Vagina (tissue), 2 donors: ENCODE measurements around the gene GRIFIN. TPM values are rescaled to one million over a fixed set of nuclear protein-coding genes. Genes with fewer than 3 reads are reported as not detected.
"Not testable (repeated sequence)": the region's sequence is repeated elsewhere in the genome, so short reads cannot be mapped to it uniquely, and the experiment has no call there.

Source experiments
- DNase-seq, 2 donors: peaks; one replicate each; pipeline ENCODE4 v3.0.0-alpha.2; 2017; ENCODE audit errors: extremely low spot score in 2 of 2
- H3K27ac ChIP-seq: fragments of 200-600 bp; sonication (generic); one replicate; pipeline ENCODE4 v1.5.1; 2019
- H3K27me3 ChIP-seq: fragments of 200-600 bp; sonication (generic); one replicate; pipeline ENCODE4 v1.5.1; 2019
- H3K36me3 ChIP-seq, 2 donors: fragments of 200-600 bp; sonication (generic); one replicate each; pipeline ENCODE4 v1.5.1; 2017 to 2019
- H3K4me1 ChIP-seq: fragments of 200-600 bp; sonication (generic); one replicate; pipeline ENCODE4 v1.5.1; 2019
- H3K4me3 ChIP-seq, 2 donors: fragments of 200-600 bp; sonication (generic); 1 replicate in 1 of 2; 2 replicates in 1 of 2; pipeline ENCODE4 v1.5.1; 2016 to 2019
- H3K9me3 ChIP-seq: fragments of 200-600 bp; sonication (generic); one replicate; pipeline ENCODE4 v1.5.1; 2019
- POLR2A ChIP-seq, 2 donors: fragments of 450-650 bp; IDR thresholded peaks; one replicate each; pipeline ENCODE4 v1.6.1; 2017; ENCODE audit warnings: antibody characterized with exemption in 2 of 2, mild to moderate bottlenecking in 2 of 2, moderate library complexity in 2 of 2
- POLR2AphosphoS5 ChIP-seq, 2 donors: sonication (generic); formaldehyde crosslinking; IDR thresholded peaks; one replicate each; pipeline ENCODE4 v1.9.0; 2017; ENCODE audit warnings: antibody characterized with exemption in 2 of 2, mild to moderate bottlenecking in 2 of 2, low read depth in 1 of 2; ENCODE audit not compliant: insufficient read depth in 1 of 2
- intact Hi-C: fragments of 100-400 bp; cut with DNase I; formaldehyde crosslinking; loops from one replicate; pipeline ENCODE4 v1.15.1; 2023
- total RNA-seq: library from RNA; depleted of rRNA; stranded (reverse); fragments of >200 nt; gene quantifications from one replicate; pipeline ENCODE4 v1.2.3, GENCODE V29; 2016
- TF ChIP-seq, protein P1 (sequence below), 3 experiments: fragments of 450-650 bp in 2 of 3; fragments of 200-600 bp in 1 of 3; sonication (generic) in 1 of 3; IDR thresholded peaks; one replicate each; pipeline ENCODE4 v1.5.1; 2017 to 2019; ENCODE audit warnings: antibody characterized with exemption in 3 of 3, mild to moderate bottlenecking in 2 of 3, moderate library complexity in 2 of 3

Gene GRIFIN
- total RNA-seq, 1 donor from 2014 or later, result not detected

DNA sequence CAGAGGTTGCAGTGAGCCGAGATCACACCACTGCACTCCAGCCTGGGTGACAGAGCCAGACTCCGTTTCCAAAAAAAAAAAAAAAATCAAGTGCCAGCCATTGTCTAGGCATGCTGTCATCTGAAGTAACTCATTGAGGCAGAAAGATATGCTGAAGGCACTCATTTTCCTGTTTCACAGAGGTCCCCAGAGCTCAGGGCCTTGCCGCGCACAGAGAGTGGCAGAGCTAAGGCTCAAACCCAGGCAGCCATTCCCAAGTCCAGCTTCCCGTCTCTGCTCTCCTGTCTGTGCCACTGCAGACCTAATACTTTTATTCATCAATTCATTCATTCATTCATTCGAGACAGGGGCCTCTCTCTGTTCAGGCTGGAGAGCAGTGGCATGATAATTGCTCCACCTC, 3.5 kb downstream of the GRIFIN start:
- Histone ChIP-seq H3K9me3 (no peaks in the 10 kb centered on the region), H3K27ac (no peak overlapping the region), H3K36me3 (no peaks in the 10 kb centered on the region), H3K4me3 (no peak overlapping the region), H3K4me1 (peaks cover 16% of the 10 kb centered on the region), H3K27me3 (no peaks in the 10 kb centered on the region)
- no peak for TF ChIP-seq POLR2AphosphoS5 (IDR thresholded peaks at IDR 0.05; ENCODE audit: insufficient read depth in 1 of 2, low read depth in 1 of 2)
- no peak for TF ChIP-seq POLR2A (IDR thresholded peaks at IDR 0.05)
- TF ChIP-seq, protein P1, sequence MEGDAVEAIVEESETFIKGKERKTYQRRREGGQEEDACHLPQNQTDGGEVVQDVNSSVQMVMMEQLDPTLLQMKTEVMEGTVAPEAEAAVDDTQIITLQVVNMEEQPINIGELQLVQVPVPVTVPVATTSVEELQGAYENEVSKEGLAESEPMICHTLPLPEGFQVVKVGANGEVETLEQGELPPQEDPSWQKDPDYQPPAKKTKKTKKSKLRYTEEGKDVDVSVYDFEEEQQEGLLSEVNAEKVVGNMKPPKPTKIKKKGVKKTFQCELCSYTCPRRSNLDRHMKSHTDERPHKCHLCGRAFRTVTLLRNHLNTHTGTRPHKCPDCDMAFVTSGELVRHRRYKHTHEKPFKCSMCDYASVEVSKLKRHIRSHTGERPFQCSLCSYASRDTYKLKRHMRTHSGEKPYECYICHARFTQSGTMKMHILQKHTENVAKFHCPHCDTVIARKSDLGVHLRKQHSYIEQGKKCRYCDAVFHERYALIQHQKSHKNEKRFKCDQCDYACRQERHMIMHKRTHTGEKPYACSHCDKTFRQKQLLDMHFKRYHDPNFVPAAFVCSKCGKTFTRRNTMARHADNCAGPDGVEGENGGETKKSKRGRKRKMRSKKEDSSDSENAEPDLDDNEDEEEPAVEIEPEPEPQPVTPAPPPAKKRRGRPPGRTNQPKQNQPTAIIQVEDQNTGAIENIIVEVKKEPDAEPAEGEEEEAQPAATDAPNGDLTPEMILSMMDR (IDR thresholded peaks at IDR 0.05), result no peak
- intact Hi-C loops, result loop anchor here (10.0 kb wide), 1 partner anchor 212 kb away; the partner anchor contains the start of gene AMZ1
- DNase-seq, result no peak

GRCh38 chr7:2471396-2471795, 4.8 kb downstream of the GRIFIN start:
- Histone ChIP-seq H3K9me3 (no peaks in the 10 kb centered on the region), H3K4me1 (peaks cover 16% of the 10 kb centered on the region), H3K4me3 (no peak overlapping the region), H3K36me3 (no peaks in the 10 kb centered on the region), H3K27me3 (no peaks in the 10 kb centered on the region), H3K27ac (no peak overlapping the region)
- DNase-seq, result no peak
- intact Hi-C loops, result loop anchor here (10.0 kb wide), 1 partner anchor 213 kb away; the partner anchor contains the start of gene AMZ1
- TF ChIP-seq POLR2AphosphoS5 (IDR thresholded peaks at IDR 0.05; ENCODE audit: insufficient read depth in 1 of 2, low read depth in 1 of 2) (no peak), POLR2A (IDR thresholded peaks at IDR 0.05) (no peak)
- TF ChIP-seq, protein P1 (IDR thresholded peaks at IDR 0.05), result no peak

DNA sequence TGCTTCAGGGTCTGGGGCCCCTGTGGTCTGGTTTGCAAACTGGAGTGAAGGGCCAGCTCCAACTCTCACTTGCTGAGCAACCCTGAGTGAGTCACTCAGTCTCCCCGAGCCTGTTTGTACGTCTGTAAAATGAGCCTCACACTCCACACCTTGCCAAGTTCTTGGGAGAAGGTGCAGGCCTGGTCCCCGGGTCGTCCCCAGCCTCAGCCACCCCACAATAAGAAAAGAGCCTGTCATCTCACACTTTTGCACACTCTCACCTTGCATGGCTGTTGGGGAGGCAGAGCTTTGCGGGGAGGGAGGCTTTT, 5.2 kb downstream of the GRIFIN start:
- no peaks in the 10 kb centered on the region for H3K36me3 ChIP-seq
- H3K4me1 ChIP-seq, result peaks cover 16% of the 10 kb centered on the region
- H3K27me3 ChIP-seq, result no peaks in the 10 kb centered on the region
- DNase-seq, result no peak
- H3K9me3 ChIP-seq, result no peaks in the 10 kb centered on the region
- H3K27ac ChIP-seq, result no peak overlapping the region
- no peak for TF ChIP-seq POLR2AphosphoS5 (IDR thresholded peaks at IDR 0.05; ENCODE audit: insufficient read depth in 1 of 2, low read depth in 1 of 2)
- TF ChIP-seq, protein P1 (IDR thresholded peaks at IDR 0.05), result no peak
- no peak for TF ChIP-seq POLR2A (IDR thresholded peaks at IDR 0.05)
- intact Hi-C loops, result loop anchor here (10.0 kb wide), 1 partner anchor 214 kb away; the partner anchor contains the start of gene AMZ1
- no peak overlapping the region for H3K4me3 ChIP-seq

GRCh38 chr7:2470204-2471021, 5.8 kb downstream of the GRIFIN start:
- intact Hi-C loops, result loop anchor here (10.0 kb wide), 1 partner anchor 214 kb away; the partner anchor contains the start of gene AMZ1

DNA sequence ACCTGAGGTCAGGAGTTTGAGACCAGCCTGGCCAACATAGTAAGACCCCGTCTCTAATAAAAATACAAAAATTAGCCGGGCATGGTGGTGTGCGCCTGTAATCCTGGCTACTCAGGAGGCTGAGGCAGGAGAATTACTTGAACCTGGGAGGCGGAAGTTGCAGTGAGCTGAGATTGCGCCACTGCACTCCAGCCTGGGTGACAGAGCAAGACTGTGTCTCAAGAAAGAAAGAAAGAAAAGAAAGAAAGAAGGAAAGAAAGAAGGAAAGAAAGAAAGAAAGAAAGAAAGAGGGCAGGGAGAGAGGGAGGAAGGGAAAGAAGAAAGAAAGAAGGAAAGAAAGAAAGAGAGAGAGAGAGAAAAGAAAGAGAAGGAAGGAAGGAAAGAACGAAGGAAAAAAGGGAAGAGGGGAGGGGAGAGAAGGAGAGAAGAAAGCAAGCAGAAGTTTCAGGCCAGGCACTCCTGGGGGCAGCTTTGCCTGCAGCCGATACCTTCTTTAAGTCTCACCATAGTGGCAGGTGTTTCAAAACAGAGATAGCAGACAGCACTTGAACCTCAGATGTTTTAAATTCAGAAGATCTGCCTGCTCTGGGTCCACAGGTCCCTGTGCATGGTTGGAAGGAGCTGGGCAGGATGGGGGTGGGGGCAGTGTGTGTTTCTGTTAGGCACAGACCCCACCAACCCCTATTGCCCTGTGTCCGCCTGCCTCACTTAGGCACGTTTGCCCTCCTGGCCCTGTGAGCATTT, 6.6 kb downstream of the GRIFIN start:
- peaks cover 16% of the 10 kb centered on the region for H3K4me1 ChIP-seq
- intact Hi-C loops, result loop anchor here (10.0 kb wide), 1 partner anchor 215 kb away; the partner anchor contains the start of gene AMZ1
- not testable (repeated sequence) for H3K27ac ChIP-seq, H3K4me3 ChIP-seq, H3K9me3 ChIP-seq, DNase-seq, H3K27me3 ChIP-seq, H3K36me3 ChIP-seq

More at GRCh38 chr7:2470204-2471021, 5.8 kb downstream of the GRIFIN start:
- DNase-seq, result no peak
- no peaks in the 10 kb centered on the region for H3K9me3 ChIP-seq
- no peaks in the 10 kb centered on the region for H3K27me3 ChIP-seq
- H3K4me3 ChIP-seq, result no peak overlapping the region
- peaks cover 16% of the 10 kb centered on the region for H3K4me1 ChIP-seq
- TF ChIP-seq POLR2AphosphoS5 (IDR thresholded peaks at IDR 0.05; ENCODE audit: insufficient read depth in 1 of 2, low read depth in 1 of 2) (no peak), POLR2A (IDR thresholded peaks at IDR 0.05) (no peak)
- TF ChIP-seq, protein P1 (IDR thresholded peaks at IDR 0.05), result no peak
- H3K36me3 ChIP-seq, result no peaks in the 10 kb centered on the region
- H3K27ac ChIP-seq, result no peak overlapping the region
